ENCODE data around the gene ATL2.

- TF ChIP-seq CTCF (IDR thresholded peaks at IDR 0.05), result no peak
- no peak for TF ChIP-seq ZFX (IDR thresholded peaks at IDR 0.05; ENCODE audit: borderline replicate concordance)
These were observed 49.5 kb downstream of the ATL2 start for GRCh38 chr2:38327580-38327979.
